Natural killer cell (primary cell): Measurements from ENCODE around the gene CHCHD3. TPM values are rescaled to one million over a fixed set of nuclear protein-coding genes. Genes with fewer than 3 reads are reported as not detected.

Experiments
- ATAC-seq, 3 donors: fragments of 150-1000 bp in 2 of 3; fragments of 200-7000 bp in 1 of 3; cut with Tn5 transposase; 1 replicate in 1 of 3; 2 replicates in 2 of 3; pipeline ENCODE4 v1.10.0; 2021; ENCODE audit warnings: mild to moderate bottlenecking in 2 of 3, moderate library complexity in 2 of 3
- DNase-seq, 2 donors: peaks; one replicate each; pipeline versions ENCODE4 v3.0.0 to v3.0.0-alpha.2; 2013 to 2021; ENCODE audit warnings: mixed read lengths in 1 of 2
- H3K27ac ChIP-seq: one replicate; pipeline ENCODE4 v1.5.1; 2013; ENCODE audit warnings: mild to moderate bottlenecking, low read length
- H3K27me3 ChIP-seq: one replicate; pipeline ENCODE4 v1.6.1; 2013; ENCODE audit warnings: low read length; ENCODE audit not compliant: control insufficient read depth, insufficient read depth
- H3K36me3 ChIP-seq: one replicate; pipeline ENCODE4 v1.6.1; 2013; ENCODE audit warnings: low read length; ENCODE audit not compliant: control insufficient read depth, insufficient read depth
- H3K4me1 ChIP-seq: one replicate; pipeline ENCODE4 v1.6.1; 2013; ENCODE audit warnings: low read length; ENCODE audit not compliant: control insufficient read depth, insufficient read depth
- H3K4me3 ChIP-seq: one replicate; pipeline ENCODE4 v1.5.1; 2013; ENCODE audit warnings: low read length
- H3K9me3 ChIP-seq: one replicate; pipeline ENCODE4 v1.6.1; 2013; ENCODE audit warnings: low read length; ENCODE audit not compliant: control insufficient read depth, insufficient read depth
- H3K27ac Mint-ChIP-seq, 2 donors: one replicate each; pipeline ENCODE4 v1.8.0; 2022; ENCODE audit warnings: mild to moderate bottlenecking in 2 of 2, mixed read lengths in 2 of 2, moderate library complexity in 1 of 2
- H3K27me3 Mint-ChIP-seq, 2 donors: one replicate each; pipeline ENCODE4 v1.8.0; 2022; ENCODE audit warnings: low read depth in 2 of 2, mixed read lengths in 2 of 2
- H3K36me3 Mint-ChIP-seq: one replicate; pipeline ENCODE4 v1.8.0; 2022; ENCODE audit warnings: mixed read lengths
- H3K4me1 Mint-ChIP-seq, 2 donors: one replicate each; pipeline ENCODE4 v1.8.0; 2022; ENCODE audit warnings: mixed read lengths in 2 of 2
- H3K4me3 Mint-ChIP-seq: one replicate; pipeline ENCODE4 v1.8.0; 2022; ENCODE audit warnings: mild to moderate bottlenecking, moderate library complexity, mixed read lengths
- H3K9me3 Mint-ChIP-seq, 2 donors: one replicate each; pipeline ENCODE4 v1.8.0; 2022; ENCODE audit warnings: mixed read lengths in 2 of 2
- CTCF ChIP-seq: fragments of 200-600 bp; IDR thresholded peaks from one replicate; pipeline ENCODE4 v1.8.0; 2022; ENCODE audit warnings: antibody characterized with exemption
- WGBS: methylation state at CpG from one replicate; pipeline ENCODE4 v1.1.7; 2013; ENCODE audit warnings: missing lambda C conversion rate; ENCODE audit not compliant: insufficient coverage; 5-methylcytosine and 5-hydroxymethylcytosine counted together
- intact Hi-C: fragments of 100-400 bp; cut with micrococcal nuclease; formaldehyde crosslinking; loops from one replicate; pipeline ENCODE4 v1.14.2; 2022
- total RNA-seq, 4 donors: library from RNA; stranded (reverse); fragments of 120-200 nt in 1 of 4; gene quantifications; one replicate each; pipeline versions ENCODE4 v1.2.3 to v1.2.4, GENCODE V29; 2013 to 2022

Gene CHCHD3
- total RNA-seq, 3 donors from 2014 or later (not counting 1 experiment from before 2014, with no cell fraction given), result 35.2 to 41.0 (median 35.9) TPM

GRCh38 chr7:133112335-133112734, 30.4 kb upstream of the CHCHD3 start:
- no peak for TF ChIP-seq CTCF
- H3K36me3 Mint-ChIP-seq, result no peaks in the 10 kb centered on the region
- H3K9me3 Mint-ChIP-seq, result no peaks in the 10 kb centered on the region
- ATAC-seq (no peak), DNase-seq (no peak)
- H3K4me3 ChIP-seq, result no peak overlapping the region
- H3K36me3 ChIP-seq, result no peaks in the 10 kb centered on the region
- H3K4me3 Mint-ChIP-seq, result no peak overlapping the region
- no peak overlapping the region for H3K27ac Mint-ChIP-seq
- no peaks in the 10 kb centered on the region for H3K4me1 ChIP-seq
- WGBS, result 87% methylated on average over 3 of the region's 3 CpGs
- H3K4me1 Mint-ChIP-seq, result no peaks in the 10 kb centered on the region
- no peaks in the 10 kb centered on the region for H3K9me3 ChIP-seq
- peaks cover 26 to 52% of the 10 kb centered on the region in 2 donors for H3K27me3 Mint-ChIP-seq
- H3K27me3 ChIP-seq, result peaks cover 3% of the 10 kb centered on the region
- H3K27ac ChIP-seq, result no peak overlapping the region
- intact Hi-C loops, result no loop called here

- no peaks in the 10 kb centered on the region for H3K4me1 Mint-ChIP-seq
- H3K4me3 Mint-ChIP-seq, result no peak overlapping the region
- Histone ChIP-seq H3K9me3 (no peaks in the 10 kb centered on the region), H3K36me3 (no peaks in the 10 kb centered on the region), H3K27ac (no peak overlapping the region), H3K27me3 (no peaks in the 10 kb centered on the region), H3K4me3 (no peak overlapping the region), H3K4me1 (no peaks in the 10 kb centered on the region)
- DNase-seq, result no peak
- H3K9me3 Mint-ChIP-seq, result no peaks in the 10 kb centered on the region
- H3K27ac Mint-ChIP-seq, result no peak overlapping the region
- WGBS, result 100% methylated on average over 3 of the region's 4 CpGs
- H3K36me3 Mint-ChIP-seq, result no peaks in the 10 kb centered on the region
- no peak for ATAC-seq
- peaks cover 24 to 41% of the 10 kb centered on the region in 2 donors for H3K27me3 Mint-ChIP-seq
- intact Hi-C loops, result no loop called here
- no peak for TF ChIP-seq CTCF
These were observed 28.4 kb upstream of the CHCHD3 start for GRCh38 chr7:133110312-133110711.

- intact Hi-C loops, result no loop called here
These were observed 27.9 kb upstream of the CHCHD3 start for GRCh38 chr7:133109816-133110215.

More at GRCh38 chr7:133109816-133110215, 27.9 kb upstream of the CHCHD3 start:
- Histone ChIP-seq H3K27ac (no peak overlapping the region), H3K36me3 (no peaks in the 10 kb centered on the region), H3K9me3 (no peaks in the 10 kb centered on the region), H3K27me3 (no peaks in the 10 kb centered on the region), H3K4me1 (no peaks in the 10 kb centered on the region), H3K4me3 (no peak overlapping the region)
- peaks cover 23 to 39% of the 10 kb centered on the region in 2 donors for H3K27me3 Mint-ChIP-seq
- H3K4me1 Mint-ChIP-seq, result no peaks in the 10 kb centered on the region
- DNase-seq, result no peak
- no peak overlapping the region for H3K27ac Mint-ChIP-seq
- TF ChIP-seq CTCF, result no peak
- H3K4me3 Mint-ChIP-seq, result no peak overlapping the region
- no peaks in the 10 kb centered on the region for H3K36me3 Mint-ChIP-seq
- no peak for ATAC-seq
- no peaks in the 10 kb centered on the region for H3K9me3 Mint-ChIP-seq
